ENCODE measurements around the gene HPCAL1. TPM values are rescaled to one million over a fixed set of nuclear protein-coding genes. Genes with fewer than 3 reads are reported as not detected.

The HPCAL1 gene
- total RNA-seq, 2 experiments from 2014 or later, result 9.2 to 9.7 TPM

- H3K27ac ChIP-seq (ENCODE audit: low read depth, low read length, poor library complexity, severe bottlenecking), result no peak overlapping the region
- H3K36me3 ChIP-seq (ENCODE audit: insufficient read depth, low read length), result no peaks in the 10 kb centered on the region
- DNase-seq (ENCODE audit: low spot score), result no peak
- CTCF ChIA-PET (ENCODE audit: unreplicated experiment), result no interaction called here
- POLR2A ChIA-PET, result interaction anchor here (0.8 kb wide), 1 partner anchor 275 kb away, joined by 4 read pairs; no protein-coding TSS in a partner anchor
- TF ChIP-seq CTCF (conservative IDR thresholded peaks at IDR 0.05; ENCODE audit: low read length) (no peak), EZH2phosphoT487 (IDR thresholded peaks at IDR 0.05; ENCODE audit: borderline replicate concordance, low read depth, low read length) (no peak)
- H3K79me2 ChIP-seq (ENCODE audit: insufficient read depth, low read depth, low read length), result no peaks in the 10 kb centered on the region
- BruUV-seq (replicated peaks), result no TSS peak
- no peak overlapping the region for H3K4me2 ChIP-seq (ENCODE audit: low read length)
- H3K9me2 ChIP-seq (ENCODE audit: insufficient read depth, low read length), result no peaks in the 10 kb centered on the region
- no peaks in the 10 kb centered on the region for H4K20me1 ChIP-seq (ENCODE audit: insufficient read depth, low read length)
- H3K4me3 ChIP-seq (ENCODE audit: low read depth, low read length, poor library complexity, severe bottlenecking), result no peak overlapping the region
- no peaks in the 10 kb centered on the region for H3K9me3 ChIP-seq (ENCODE audit: low read length)
- intact Hi-C loops (cut with micrococcal nuclease; ENCODE audit: unreplicated experiment), result no loop called here
- no peak overlapping the region for H2AFZ ChIP-seq (ENCODE audit: low read length)
- H3K4me1 ChIP-seq (ENCODE audit: insufficient read depth, low read length, poor library complexity, severe bottlenecking), result no peaks in the 10 kb centered on the region
These were observed 121.3 kb downstream of the HPCAL1 start for GRCh38 chr2:10424051-10424450.

- no peaks in the 10 kb centered on the region for H3K79me2 ChIP-seq (ENCODE audit: insufficient read depth, low read depth, low read length)
- POLR2A ChIA-PET, result interaction anchor here (0.5 kb wide), 1 partner anchor 162 kb away, joined by 3 read pairs; no protein-coding TSS in a partner anchor
- intact Hi-C loops (cut with micrococcal nuclease; ENCODE audit: unreplicated experiment), result no loop called here
- no peak overlapping the region for H3K27ac ChIP-seq (ENCODE audit: low read depth, low read length, poor library complexity, severe bottlenecking)
- H3K9me3 ChIP-seq (ENCODE audit: low read length), result no peaks in the 10 kb centered on the region
- H3K36me3 ChIP-seq (ENCODE audit: insufficient read depth, low read length), result no peaks in the 10 kb centered on the region
- no peaks in the 10 kb centered on the region for H3K4me1 ChIP-seq (ENCODE audit: insufficient read depth, low read length, poor library complexity, severe bottlenecking)
- no peaks in the 10 kb centered on the region for H3K9me2 ChIP-seq (ENCODE audit: insufficient read depth, low read length)
- H4K20me1 ChIP-seq (ENCODE audit: insufficient read depth, low read length), result no peaks in the 10 kb centered on the region
- CTCF ChIA-PET (ENCODE audit: unreplicated experiment), result no interaction called here
- no peak for DNase-seq (ENCODE audit: low spot score)
- no peak overlapping the region for H3K4me3 ChIP-seq (ENCODE audit: low read depth, low read length, poor library complexity, severe bottlenecking)
- TF ChIP-seq EZH2phosphoT487 (IDR thresholded peaks at IDR 0.05; ENCODE audit: borderline replicate concordance, low read depth, low read length) (no peak), CTCF (conservative IDR thresholded peaks at IDR 0.05; ENCODE audit: low read length) (no peak)
- no peak overlapping the region for H2AFZ ChIP-seq (ENCODE audit: low read length)
- H3K4me2 ChIP-seq (ENCODE audit: low read length), result no peak overlapping the region
- no TSS peak for BruUV-seq (replicated peaks)
These were observed 122.3 kb downstream of the HPCAL1 start for GRCh38 chr2:10424916-10425505.

- CTCF ChIA-PET (ENCODE audit: unreplicated experiment), result no interaction called here
- no peaks in the 10 kb centered on the region for H4K20me1 ChIP-seq (ENCODE audit: insufficient read depth, low read length)
- BruUV-seq (replicated peaks), result no TSS peak
- no peaks in the 10 kb centered on the region for H3K9me2 ChIP-seq (ENCODE audit: insufficient read depth, low read length)
- DNase-seq (ENCODE audit: low spot score), result no peak
- TF ChIP-seq CTCF (conservative IDR thresholded peaks at IDR 0.05; ENCODE audit: low read length) (no peak), EZH2phosphoT487 (IDR thresholded peaks at IDR 0.05; ENCODE audit: borderline replicate concordance, low read depth, low read length) (no peak)
- POLR2A ChIA-PET, result no interaction called here
- no peaks in the 10 kb centered on the region for H3K79me2 ChIP-seq (ENCODE audit: insufficient read depth, low read depth, low read length)
- no peaks in the 10 kb centered on the region for H3K36me3 ChIP-seq (ENCODE audit: insufficient read depth, low read length)
- no peak overlapping the region for H3K4me2 ChIP-seq (ENCODE audit: low read length)
- no peaks in the 10 kb centered on the region for H3K9me3 ChIP-seq (ENCODE audit: low read length)
- no peak overlapping the region for H3K4me3 ChIP-seq (ENCODE audit: low read depth, low read length, poor library complexity, severe bottlenecking)
- no peaks in the 10 kb centered on the region for H3K4me1 ChIP-seq (ENCODE audit: insufficient read depth, low read length, poor library complexity, severe bottlenecking)
- no peak overlapping the region for H2AFZ ChIP-seq (ENCODE audit: low read length)
- intact Hi-C loops (cut with micrococcal nuclease; ENCODE audit: unreplicated experiment), result no loop called here
- no peak overlapping the region for H3K27ac ChIP-seq (ENCODE audit: low read depth, low read length, poor library complexity, severe bottlenecking)
These were observed 123.0 kb downstream of the HPCAL1 start for GRCh38 chr2:10425699-10426098.

All from OCI-LY7 (cell line).